ENCODE measurements around the gene FBP2.
"Not testable (repeated sequence)": the region's sequence is repeated elsewhere in the genome, so short reads cannot be mapped to it uniquely, and the experiment has no call there.

FBP2 gene

GRCh38 chr9:94563548-94563947 is 30.1 kb downstream of the FBP2 start:
- no peak for DNase-seq (ENCODE audit: low read depth)

DNA sequence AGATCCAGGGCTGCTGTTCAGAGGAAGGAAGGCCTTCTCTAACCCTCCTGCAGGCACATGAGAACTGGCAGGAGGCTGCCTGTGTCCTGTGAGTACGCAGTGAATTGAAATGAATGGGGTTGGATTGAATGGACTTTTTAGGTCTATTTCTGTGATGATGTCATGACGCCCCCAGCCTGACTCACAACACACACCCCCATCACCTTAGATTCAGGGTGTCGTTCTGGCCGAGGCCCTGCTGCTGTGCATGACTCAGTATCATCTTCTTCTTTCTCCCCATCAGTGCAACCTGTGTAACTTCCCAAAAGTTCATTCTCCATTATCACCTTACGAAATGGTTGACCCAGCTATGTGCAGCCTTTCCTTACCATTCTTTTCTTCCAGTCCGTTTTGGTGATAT is 33.4 kb downstream of the FBP2 start:
- DNase-seq (ENCODE audit: low read depth): no peak

DNA sequence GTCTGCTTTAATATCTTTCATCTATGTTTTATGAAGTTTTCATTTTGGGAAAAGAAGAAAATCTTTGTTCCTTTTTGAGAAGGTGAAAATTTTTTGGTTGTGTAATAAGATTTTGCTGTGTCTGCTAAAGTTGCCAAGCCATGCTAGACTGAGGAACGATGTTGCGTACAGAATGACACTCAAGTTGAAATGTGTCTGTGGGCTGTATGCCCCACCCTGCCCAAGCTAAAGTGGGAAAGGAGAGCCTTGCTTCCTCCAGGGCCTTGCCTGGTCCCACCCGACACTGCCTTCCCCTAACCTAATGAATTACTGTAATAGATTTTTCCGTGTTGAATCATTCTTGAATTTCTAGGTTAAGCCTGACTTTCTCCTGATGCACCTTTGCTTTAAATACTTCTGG is 36.2 kb downstream of the FBP2 start:
- DNase-seq (ENCODE audit: low read depth): no peak

- no peak for DNase-seq (ENCODE audit: low read depth)
Measured at GRCh38 chr9:94554439-94555331, 38.9 kb downstream of the FBP2 start, which contains the start of gene PCAT7. PCAT7 (plus strand) TSS chr9:94555083.

- no peak for DNase-seq (ENCODE audit: low read depth)
Measured at GRCh38 chr9:94554078-94554438, 39.6 kb downstream of the FBP2 start.

DNA sequence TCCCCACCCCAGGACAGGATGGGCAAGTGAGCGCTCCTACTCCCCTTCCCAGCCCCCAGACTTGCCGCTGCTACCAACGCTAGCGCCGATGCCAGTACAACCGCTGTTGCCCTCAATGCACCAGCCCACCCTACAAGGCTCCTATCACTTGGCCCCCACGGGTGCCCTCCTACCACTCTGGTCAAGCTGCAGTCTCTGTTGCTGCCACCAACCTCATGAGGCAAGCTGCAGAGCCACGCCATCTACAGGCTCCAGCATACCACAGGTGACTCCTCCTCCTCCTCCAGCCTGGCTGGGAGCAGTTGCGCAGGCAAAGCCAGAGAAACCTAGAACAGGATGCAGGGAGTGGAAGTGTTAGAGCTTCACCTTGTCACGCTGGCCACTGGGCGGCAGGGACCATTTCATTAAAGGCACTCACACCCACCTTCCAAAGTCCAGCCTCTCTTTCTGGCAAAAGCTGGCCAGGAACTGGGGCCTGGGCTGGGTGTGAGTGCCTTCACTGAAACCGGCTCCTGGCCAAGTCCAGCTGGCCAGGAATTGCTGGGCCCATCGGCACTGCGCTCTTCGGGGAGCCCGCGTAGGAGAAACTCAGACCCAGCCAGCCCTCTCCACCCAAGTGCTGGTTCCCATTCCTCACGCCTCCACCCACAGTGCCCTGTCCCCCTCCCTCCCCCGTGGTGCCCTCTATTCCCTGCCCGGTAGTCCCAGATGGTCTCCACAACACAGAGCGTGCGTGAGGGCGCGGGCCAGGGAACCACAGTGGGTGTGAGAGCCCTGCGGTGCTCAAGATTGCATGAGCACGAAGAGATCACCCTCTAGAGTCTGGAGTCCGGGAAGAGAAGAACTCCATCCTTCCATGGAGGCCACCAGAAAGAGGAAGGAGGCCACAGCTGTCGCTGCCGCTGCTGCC is 40.3 kb downstream of the FBP2 start:
- DNase-seq (ENCODE audit: low read depth): no peak

GRCh38 chr9:94545940-94546339 is 47.7 kb downstream of the FBP2 start:
- DNase-seq (ENCODE audit: low read depth): no peak

DNA sequence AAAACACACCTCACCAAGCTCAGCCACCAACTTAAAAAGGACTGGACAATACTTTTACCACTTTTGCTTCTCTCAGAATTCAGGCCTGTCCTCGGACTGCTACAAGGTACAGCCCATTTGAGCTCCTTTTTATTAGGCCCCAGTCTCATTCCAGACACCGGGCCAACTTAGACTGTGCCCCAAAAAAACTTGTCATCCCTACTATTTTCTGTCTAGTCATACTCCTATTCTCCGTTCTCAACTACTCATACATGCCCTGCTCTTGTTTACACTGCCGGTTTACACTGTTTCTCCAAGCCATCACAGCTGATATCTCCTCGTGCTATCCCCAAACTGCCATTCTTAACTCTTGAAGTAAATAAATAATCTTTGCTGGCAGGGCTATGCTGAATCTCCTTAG is 49.3 kb downstream of the FBP2 start:
- not testable (repeated sequence) for DNase-seq (ENCODE audit: low read depth)

DNA sequence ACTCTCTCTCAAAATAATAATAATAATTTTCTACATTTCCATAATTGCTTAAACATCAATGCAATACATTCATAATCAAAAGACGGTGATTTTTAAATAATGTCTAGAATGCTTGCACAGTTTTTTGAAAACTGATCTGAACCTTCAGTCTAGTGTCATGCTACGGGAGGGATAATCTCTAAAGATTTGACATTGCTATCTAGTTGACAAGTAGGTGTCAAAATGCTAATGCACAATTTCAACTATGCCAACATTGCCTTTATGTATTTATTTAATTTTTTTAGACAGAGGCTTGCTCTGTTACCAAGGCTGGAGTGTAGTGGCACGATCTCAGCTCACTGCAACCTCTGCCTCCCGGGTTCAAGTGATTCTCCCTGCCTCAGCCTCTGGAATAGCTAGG is 54.7 kb downstream of the FBP2 start:
- no peak for DNase-seq (ENCODE audit: low read depth)

GRCh38 chr9:94534901-94535300 is 58.7 kb downstream of the FBP2 start:
- DNase-seq (ENCODE audit: low read depth): no peak

- DNase-seq (ENCODE audit: low read depth): no peak
Measured at GRCh38 chr9:94533601-94534000, 60.0 kb downstream of the FBP2 start.

DNA sequence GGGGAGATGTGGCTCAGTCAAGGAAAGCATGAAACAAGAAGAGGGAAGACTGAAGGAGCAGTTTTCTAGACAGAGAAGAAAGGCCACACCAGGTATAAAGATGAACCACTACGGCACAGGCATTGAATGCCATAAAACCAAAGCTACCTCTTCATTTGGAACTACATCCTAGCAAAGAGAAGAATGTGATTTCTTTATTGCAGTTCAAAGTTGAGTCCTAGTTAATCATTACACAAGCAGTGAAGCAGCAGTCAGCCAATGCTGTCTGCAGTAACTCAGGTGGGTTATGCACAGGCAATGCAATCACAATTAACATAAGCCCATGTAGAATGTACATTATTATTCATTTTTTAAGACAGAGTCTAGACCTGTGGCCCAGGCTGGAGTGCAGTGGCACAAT is 60.5 kb downstream of the FBP2 start:
- no peak for DNase-seq (ENCODE audit: low read depth)

DNA sequence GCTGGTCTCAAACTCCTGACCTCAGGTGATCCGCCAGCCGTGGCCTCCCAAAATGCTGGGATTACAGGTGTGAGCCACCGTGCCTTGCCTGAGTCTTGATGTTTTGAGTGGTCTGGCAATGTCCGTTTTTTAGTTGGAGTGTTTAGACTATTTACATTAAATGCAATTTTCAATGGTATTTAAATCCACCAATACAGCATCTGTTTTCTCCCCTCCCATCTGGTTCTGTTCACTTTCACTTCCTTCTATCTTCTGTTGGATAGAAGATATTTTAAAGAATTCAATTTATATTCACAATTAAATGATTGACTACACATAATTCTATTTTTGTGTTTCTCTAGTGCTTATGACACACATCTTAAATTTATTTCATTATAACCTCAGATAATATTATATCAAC is 64.7 kb downstream of the FBP2 start:
- no peak for DNase-seq (ENCODE audit: low read depth)

- DNase-seq (ENCODE audit: low read depth): no peak
Measured at GRCh38 chr9:94526951-94527350, 66.7 kb downstream of the FBP2 start.

DNA sequence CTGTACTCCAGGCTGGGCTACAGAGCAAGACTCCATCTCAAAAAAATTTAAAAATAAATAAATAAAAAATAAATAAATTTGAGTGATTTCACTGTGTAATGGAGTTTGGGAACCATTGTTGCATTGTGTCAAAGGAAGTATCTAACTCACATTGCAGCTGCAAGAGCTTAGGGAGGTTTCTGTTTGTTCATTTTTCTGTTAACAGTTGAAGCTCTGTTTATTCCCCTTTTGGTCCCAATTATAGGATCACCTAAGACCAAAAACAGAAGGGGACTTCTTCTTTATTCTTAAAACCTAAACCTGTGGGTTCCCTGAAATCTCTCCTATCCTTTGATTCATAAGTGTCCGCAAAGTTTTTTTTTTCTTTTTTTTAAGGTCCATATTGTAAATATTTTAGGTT is 67.4 kb downstream of the FBP2 start:
- no peak for DNase-seq (ENCODE audit: low read depth)

DNA sequence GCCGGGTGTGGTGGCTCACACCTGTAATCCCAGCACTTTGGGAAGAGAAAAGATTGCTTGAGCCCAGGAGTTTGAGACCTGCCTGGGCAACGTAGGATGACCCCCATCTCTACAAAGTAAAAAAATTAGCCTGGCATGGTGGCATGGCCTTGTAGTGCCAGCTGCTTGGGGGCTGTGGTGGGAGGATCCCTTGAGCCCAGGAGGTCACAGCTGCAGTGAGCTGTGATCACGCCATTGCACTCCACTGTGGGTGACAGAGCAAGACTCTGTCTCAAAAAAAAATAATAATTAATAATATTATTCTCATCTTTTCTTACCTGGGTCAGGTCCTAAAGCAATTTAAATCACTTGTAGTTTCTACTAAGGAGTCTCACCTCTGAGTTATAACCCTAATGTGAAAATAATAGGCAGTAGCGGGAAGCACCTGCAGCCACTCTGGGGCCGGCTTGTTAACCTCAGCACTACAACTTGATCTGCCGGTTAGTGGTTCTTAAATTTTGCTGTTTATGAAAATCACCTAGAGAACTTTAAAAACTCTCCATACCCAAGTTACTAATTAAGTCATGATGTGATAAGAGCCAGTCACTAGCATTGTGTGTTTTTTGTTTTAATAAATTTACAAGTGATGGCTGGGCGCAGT is 68.1 kb downstream of the FBP2 start:
- DNase-seq (ENCODE audit: low read depth): no peak

DNA sequence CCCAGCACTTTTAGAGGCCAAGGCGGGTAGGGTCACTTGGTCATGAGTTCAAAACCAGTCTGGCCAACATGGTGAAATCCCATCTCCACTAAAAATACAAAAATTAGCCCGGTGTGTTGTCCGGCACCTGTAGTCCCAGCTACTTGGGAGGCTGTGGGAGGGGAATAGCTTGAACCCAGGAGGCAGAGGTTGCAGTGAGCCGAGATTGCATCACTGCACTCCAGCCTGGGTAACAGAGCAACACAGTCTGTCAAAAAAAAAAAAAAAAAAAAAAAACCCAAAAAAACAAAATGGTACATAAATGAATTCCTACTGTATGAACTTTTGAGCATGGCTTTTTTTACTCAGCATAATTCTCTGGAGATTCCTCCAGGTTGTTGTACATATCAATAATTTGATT is 76.4 kb downstream of the FBP2 start:
- no peak for DNase-seq (ENCODE audit: low read depth)

GRCh38 chr9:94514722-94515121 is 78.9 kb downstream of the FBP2 start:
- no peak for DNase-seq (ENCODE audit: low read depth)

DNA sequence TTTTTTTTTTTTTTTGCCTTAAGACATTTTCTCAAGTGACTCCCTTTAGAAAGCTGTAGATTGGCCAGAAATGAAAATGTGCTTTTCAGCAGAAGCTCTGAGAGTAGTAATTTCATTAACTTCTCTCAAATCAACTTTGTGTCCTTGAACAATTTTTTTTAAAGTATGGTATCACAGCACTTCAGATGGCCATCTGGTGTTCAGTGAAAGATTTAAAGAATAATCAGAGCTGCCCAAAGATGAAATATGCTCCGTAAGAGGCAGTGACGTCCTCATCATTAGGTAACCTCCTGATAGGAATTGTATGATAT is 81.7 kb downstream of the FBP2 start:
- DNase-seq (ENCODE audit: low read depth): no peak

GRCh38 chr9:94511134-94511954 is 82.3 kb downstream of the FBP2 start:
- no peak for DNase-seq (ENCODE audit: low read depth)

Measured in T follicular helper cell (primary cell).